HG02840 (cell line): Measurements from ENCODE around the gene DACH1.

Experiments used
- ATAC-seq: cut with Tn5 transposase; IDR thresholded peaks from one replicate; pipeline ENCODE4 v1.9.1; 2021; ENCODE audit warnings: mild to moderate bottlenecking, moderate library complexity, moderate number of reproducible peaks; ENCODE audit not compliant: unreplicated experiment, low FRiP score

Gene DACH1

DNA sequence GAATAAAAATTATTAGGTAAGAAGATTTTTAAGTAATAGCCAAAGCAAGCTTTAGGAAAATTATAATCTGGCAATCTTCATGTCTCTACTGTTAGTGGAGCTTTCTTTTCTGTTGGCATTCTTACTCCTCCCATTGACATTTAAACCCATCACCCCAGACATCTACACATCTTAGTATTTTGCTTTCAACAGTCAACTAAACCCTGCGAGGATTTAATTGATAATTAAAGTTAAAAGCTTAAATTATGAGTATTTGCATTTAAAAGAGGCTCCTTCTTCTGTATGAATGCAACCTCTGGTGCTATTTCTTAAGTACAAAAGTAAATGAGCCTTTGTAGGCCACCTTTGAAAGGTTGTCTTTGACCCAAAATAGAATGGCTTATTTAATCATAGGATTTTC is 148.1 kb downstream of the DACH1 start:
- ATAC-seq: no peak

- ATAC-seq: no peak
These were observed 152.1 kb downstream of the DACH1 start for GRCh38 chr13:71714802-71715375.

GRCh38 chr13:71712988-71713653 is 153.9 kb downstream of the DACH1 start:
- no peak for ATAC-seq

DNA sequence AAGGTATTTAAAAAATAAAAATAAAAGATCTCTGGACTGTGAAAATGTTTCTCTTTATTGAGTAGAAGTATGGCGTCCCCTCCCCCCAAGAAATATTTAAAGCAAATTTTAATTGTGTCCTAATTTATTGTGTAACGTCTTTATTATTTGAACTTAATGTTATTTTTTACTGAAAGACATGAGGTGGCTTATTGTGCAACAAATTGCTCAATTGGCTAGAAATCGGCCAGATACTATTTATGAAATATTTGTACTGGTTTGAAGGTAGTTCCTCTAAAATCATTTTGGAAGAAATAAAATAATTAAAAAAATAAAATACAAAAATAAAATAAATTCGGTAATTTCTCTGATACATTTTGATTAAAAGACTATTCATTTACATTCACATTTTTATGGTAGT is 162.3 kb downstream of the DACH1 start:
- no peak for ATAC-seq

DNA sequence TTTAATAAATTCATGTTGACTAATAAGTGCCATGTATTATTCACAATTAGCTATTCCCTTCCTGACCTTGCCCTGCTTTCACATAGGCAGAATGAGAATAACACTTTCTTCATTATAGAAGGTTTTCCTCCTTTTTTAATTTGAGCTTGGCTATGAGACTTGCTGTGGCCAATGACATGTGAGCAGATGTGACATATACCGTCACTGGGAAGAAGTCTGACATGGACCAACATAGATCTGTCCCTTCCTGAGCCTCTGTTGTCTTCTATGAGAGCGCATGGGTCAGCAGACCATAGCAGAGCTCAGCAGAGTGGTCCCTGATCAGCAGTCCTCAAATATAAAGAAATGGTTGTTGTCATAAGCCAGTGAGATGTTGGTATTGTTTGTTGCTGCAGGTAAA is 163.9 kb downstream of the DACH1 start:
- no peak for ATAC-seq

DNA sequence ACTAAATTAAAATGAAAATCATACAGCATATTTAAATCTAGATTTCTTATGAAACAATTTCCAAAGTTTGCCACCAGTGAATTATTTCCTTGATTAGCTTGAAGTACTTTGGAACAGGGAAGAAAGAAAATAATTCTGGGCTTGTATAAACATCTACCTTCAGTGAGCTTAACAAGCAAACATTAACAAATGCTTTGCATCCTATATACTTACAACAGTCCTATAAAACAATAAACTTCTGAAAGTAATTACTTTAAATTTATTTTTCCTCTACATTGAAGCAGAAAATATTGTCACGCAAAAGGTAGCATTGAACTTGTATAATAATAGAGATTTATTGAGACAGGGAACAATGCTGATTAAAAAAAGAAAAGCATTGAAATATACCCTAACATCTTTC is 164.8 kb downstream of the DACH1 start:
- ATAC-seq: no peak

GRCh38 chr13:71701741-71702140 is 165.3 kb downstream of the DACH1 start:
- no peak for ATAC-seq

DNA sequence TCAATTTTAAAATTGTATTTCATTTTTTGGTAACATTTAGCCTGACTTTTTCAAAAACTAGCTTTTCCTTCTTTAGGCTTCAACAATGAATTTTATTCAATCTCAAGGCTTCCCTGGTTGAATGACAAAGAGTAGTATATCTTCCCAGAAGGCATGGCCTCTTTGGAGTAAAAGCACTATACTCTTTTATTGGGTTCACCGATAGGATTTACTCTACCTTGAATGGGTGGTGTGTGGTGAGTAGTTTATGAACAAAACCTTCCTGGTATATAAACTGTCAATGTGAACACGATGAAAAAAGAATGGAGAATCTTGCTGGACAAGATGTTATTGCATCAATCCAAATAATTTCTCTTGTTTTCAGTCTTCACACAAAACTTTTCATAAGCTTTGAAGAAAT is 167.7 kb downstream of the DACH1 start:
- no peak for ATAC-seq

- ATAC-seq: no peak
These were observed 171.3 kb downstream of the DACH1 start for GRCh38 chr13:71695662-71696061.

DNA sequence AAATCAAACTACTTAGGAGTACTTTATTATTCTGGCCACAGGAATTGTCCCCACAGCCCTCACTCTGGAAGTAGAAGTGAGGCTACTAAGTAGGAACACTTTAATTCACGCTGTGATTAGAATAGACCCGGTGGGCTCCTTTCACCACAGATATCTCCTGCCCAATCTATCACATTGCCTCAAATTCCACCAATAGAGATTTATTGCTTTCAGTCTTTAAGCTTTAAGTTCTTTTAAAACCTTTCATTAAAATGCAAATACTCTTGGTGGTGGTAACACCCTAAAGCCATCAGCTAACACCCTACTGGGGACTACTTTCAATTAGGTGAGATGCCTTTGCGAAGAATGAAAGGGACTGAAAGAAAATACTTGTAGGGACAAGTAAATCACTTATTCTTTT is 181.9 kb downstream of the DACH1 start:
- no peak for ATAC-seq

DNA sequence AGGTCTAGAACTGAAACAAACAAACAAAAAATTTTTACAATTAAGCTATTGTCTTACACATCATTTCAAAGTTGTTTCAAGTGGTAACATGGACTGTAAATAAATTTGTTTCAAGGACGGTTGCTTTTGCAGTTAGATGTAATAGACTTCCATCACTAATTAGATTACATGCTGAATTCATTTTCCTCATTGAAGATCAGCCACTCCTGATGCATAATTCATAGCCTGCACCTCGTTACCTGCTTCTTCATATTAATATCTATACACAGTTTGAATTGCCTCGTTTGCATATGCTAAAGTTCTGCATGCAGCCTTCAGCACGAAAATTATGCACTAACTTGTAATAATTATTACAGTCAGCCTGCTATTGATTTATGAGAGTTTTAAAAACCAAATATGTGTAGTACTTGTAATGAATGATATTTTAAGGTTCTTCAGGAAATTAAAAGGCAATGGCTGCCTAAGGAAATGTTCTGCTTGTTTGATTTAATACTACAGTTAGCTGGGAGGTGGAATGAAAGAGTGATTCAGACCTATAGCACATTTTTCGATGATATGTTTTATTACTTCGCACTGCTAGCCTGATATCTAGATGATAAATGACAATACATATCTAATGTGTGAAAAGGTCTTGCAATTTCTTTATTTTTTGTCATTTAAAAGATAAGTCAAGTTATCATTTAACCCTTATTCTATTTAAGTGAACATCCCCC is 184.9 kb downstream of the DACH1 start:
- no peak for ATAC-seq

DNA sequence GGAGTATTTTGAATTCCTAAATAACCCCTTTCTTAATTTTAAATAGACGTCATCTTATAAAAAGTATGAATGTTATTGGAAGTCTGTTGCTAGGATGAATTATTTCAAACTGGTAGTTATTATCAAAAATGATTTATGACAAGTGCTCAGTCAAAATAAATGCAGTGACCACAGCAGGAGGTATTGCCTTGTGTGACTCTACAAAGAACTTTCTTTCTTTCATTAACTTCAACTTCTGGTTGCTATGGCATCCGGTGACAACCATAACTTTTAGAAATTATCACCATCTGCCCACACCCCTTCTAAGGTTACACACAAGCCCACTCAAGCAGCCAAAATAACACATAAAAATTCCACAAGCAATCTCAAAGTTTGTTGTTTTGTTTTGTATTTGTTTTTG is 189.9 kb downstream of the DACH1 start:
- ATAC-seq: no peak

- no peak for ATAC-seq
These were observed 194.5 kb downstream of the DACH1 start for GRCh38 chr13:71672512-71672911.

DNA sequence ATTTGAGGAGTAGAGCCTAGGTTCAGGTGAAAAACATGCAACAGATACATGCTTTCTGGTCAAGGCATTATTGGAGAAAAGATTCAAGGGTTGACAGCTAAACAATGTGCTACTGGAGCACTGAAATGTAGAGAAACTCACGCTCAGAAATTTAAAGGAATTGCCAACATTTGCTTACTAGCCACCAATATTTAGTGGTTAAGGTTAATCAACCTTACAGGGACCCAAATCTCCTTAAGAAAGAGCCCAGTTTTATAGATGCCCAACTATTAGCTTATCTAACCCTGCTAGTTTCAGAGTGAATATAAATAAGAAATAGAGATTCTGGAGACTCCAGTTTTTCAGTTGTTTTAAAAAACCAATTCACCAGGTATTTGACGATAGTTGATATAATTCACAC is 203.6 kb downstream of the DACH1 start:
- ATAC-seq: no peak

DNA sequence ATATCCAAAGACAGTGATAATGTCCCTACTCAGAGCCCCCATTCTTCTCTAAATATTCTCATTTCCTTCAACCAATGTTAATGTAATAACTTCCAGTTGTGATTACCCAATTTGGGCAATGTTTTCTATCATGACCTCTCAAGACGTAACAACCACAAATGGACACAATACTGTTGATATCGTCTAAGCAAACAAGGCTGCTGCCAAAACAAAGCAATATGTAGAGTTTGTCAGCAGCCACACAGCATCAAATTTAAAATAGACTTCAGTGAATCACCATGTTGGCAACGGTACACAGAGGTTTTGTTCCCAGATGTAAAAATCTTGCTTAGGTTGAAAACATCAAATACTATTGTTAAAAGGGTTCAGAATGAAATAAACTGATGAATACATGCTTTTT is 205.1 kb downstream of the DACH1 start:
- no peak for ATAC-seq

DNA sequence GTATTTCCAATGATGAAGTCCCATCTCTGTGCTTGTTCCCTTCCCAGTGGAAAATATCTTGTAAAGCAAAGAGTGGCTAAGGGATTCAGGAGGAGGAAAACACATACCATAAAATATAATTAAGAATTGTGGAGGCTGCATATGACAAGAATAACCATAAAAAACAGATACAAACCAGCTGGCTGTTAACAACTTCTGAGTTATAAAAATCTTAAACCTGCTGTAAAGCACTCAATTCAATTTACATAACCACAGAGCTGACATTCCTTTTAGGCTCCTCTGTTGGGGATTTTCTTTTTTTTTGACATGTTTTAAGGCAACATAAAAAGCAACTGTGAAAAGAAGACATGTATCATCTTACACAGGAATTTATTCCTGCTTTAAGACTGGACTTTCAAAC is 207.6 kb downstream of the DACH1 start:
- no peak for ATAC-seq

DNA sequence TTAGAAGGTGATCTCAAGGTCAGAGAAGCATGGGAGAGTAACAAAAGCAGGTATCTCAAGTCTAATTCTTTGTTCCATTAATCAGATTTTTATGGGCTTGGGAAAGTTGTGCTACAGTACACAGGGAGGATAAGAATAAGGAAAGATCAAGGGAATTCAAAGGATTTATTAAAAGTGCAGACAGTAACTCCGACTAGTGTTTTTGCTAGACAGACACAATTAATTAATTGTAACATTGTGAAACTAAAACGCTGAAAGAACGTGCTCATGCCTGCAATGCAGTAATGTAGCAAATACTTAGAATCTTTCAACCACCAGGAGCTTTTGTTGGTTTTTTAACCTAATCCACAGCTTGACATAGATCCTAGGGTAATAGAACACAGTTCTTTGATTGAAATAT is 221.5 kb downstream of the DACH1 start:
- no peak for ATAC-seq

DNA sequence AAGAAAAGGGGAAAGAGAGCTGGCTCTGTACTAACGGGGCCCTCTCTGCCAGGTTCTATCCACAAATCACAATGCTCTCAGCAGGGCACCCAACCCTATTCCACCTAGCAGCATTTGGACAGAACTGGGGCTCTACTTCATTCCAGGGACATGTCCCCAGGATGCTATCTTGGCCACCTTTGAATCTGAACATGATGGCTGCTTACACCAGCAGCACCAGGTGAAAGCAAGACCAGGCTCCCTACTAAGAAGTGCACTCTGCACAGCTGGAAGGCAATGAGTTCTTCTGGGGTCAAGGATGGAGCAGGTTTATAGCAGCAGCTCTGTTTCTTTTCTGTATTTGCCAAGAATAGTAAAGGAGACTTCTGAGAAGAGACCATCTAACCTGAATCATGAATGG is 222.4 kb downstream of the DACH1 start:
- no peak for ATAC-seq

GRCh38 chr13:71643448-71643860 is 223.6 kb downstream of the DACH1 start:
- ATAC-seq: no peak

DNA sequence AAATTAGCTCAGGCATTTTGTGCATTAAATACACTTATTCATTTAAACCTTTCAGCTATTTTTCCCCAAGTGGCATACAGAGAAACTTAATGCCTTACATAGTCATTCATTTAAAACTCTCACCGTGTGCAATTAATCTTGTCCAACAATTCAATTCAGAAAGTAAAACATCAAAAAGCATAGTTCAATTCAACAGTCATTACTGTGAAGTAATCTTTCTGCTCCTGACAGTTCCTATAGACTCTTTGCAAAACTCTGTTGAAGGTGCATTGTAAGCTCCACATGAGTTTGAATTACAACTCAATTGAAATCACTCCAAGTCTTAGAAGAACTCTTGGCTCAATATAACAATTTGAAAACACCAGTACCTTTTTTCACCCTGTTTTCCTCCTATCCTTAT is 228.3 kb downstream of the DACH1 start:
- ATAC-seq: no peak

- ATAC-seq: no peak
These were observed 232.2 kb downstream of the DACH1 start for GRCh38 chr13:71634602-71635443.
